AG08396 (cell line): ENCODE results near the gene FGF11.
"Not testable (repeated sequence)": the region's sequence is repeated elsewhere in the genome, so short reads cannot be mapped to it uniquely, and the experiment has no call there.

Experiments
- DNase-seq: peaks from one replicate; pipeline ENCODE4 v3.0.0; 2012; ENCODE audit warnings: low spot score, mixed read lengths

Gene FGF11

DNA sequence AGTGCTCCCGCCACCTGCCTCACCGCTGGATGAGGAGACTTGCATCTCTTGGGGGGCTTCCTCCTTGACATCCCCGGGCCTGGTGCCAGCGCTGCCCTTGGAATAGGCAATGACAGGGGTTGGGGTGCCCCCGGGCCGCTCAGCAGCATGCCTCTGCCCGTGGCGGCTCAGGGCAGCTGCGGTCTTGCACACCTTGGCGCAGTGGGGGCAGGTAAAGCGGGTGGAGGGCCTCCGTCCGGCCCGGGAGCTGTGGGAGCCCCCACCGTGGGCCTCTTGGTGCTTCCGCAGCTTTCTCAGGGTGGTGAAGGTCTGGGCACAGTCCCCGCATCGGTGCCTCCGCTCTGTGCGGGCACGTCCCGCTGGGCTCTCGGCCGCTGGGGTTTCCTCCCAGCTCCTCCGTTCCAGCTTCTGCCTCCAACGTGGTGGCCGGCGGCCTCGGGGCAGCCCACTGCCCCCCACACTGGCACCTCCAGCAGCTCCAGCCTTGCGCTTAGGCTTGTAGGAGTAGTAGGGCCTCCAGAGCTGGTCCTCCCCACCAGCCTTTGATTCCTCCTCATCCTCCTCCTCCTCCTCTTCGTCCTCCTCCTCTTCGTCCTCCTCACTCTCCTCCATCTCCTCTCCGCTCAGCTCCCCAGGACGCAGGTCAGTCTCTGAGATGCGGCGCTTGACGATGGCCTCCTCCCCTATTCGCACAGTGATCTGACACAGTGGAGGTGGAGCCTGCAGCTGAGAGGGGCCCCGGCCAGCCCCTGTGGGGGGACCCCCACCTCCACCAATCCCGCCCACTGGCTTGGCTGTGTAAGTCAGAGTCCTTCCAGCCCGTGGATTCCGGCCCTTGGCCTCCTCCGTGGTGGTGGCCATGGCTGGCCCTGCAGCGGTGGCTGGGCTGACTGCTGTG is 23.4 kb downstream of the FGF11 start:
- no peak for DNase-seq

DNA sequence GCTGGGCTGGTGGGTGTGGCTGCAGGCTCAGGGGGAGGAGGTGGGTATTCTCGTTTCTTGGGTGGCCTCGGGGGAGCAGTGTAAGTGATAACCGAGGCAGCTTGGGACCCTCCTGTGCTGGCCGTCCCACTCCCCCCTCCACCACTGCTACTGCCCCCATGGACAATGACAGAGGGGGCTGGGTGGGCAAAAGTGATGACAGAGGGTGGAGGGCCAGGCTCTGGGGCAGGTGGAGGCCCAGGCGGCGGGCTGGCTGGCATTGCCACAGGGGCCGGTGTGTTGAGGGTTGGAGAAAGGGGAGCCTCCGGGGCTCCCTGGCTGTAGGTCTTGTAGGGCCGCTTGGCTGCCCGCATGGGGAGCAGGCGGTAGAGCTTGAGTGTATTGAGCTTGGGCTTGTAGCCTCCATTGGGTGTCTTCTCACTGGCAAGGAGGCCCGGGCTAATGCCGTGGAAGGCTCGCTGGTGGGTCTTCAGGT is 24.1 kb downstream of the FGF11 start:
- no peak for DNase-seq

DNA sequence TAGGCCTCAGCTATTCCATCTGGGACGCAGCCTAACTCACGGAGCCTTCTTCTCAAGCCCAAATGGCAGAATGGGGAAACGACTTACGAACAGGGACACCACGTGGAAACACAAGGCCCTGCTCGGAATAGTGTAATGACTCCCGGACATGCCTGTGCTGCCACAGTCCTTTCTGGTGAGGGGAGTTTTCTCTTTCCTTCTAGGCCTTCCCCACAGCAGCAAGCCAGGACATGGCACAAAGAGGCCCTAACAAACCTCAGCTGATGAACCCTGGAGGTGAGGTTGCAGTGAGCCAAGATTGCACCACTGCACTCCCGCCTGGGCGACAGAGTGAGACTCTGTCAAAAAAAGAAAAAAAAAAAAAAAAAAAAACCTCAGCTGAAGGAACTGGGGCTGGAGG is 24.8 kb downstream of the FGF11 start:
- DNase-seq: no peak

DNA sequence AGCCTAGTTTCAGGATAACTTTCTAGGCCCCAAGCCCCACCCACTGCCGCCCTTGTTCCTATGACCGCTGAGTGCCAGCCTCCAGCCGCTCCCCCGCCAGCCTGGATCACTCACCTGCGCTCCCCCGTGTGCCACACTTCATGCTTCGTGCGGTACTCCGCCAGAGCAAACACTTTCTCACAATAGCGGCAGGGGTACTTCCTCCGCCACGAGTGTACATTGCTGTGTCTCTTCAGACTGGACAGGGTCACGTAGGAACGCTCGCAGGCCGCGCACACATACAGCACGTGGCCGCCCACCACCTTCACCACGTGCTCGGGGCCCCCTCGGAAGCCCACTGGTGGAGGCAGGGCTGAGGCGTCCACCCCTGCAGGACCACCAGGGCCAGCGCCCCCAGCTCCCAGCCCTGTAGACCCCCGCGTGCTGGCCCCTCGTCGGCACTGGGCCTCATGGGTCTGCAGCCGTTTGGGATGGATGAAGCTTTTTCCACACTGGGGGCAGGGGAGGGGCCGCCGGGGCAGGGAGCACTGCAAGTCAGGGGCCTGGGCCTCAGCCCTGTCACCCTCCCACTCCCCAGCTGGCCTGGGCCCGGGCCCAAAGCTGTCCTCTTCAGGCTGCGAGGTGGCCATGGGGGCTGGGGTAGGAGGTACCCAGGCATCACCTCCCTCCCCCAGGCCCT is 26.4 kb downstream of the FGF11 start:
- DNase-seq: no peak

- DNase-seq: no peak
Measured at GRCh38 chr17:7466318-7466638, 27.0 kb downstream of the FGF11 start.

GRCh38 chr17:7466639-7467341 is 27.5 kb downstream of the FGF11 start:
- peak; percentile 79 for DNase-seq

DNA sequence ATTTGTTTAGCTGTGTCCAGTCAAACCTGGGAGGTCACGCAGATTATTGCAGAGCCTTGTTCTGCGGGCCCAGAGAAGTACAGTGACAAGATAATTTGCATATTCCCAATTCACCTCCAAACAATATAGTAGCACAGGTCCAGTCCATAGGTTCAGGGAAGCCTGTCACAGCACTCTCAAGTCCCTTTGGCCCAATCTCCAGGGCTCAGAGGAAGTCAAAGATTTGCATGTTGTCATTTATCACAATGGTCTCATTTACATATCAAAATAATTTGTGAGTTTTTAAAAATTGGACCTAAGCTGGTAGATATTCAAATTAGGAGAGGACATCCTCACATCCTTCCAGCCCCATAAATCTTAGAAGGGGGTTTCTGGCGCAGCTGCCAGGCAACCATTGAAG is 28.2 kb downstream of the FGF11 start:
- no peak for DNase-seq

GRCh38 chr17:7468290-7468689 is 29.0 kb downstream of the FGF11 start:
- DNase-seq: no peak

DNA sequence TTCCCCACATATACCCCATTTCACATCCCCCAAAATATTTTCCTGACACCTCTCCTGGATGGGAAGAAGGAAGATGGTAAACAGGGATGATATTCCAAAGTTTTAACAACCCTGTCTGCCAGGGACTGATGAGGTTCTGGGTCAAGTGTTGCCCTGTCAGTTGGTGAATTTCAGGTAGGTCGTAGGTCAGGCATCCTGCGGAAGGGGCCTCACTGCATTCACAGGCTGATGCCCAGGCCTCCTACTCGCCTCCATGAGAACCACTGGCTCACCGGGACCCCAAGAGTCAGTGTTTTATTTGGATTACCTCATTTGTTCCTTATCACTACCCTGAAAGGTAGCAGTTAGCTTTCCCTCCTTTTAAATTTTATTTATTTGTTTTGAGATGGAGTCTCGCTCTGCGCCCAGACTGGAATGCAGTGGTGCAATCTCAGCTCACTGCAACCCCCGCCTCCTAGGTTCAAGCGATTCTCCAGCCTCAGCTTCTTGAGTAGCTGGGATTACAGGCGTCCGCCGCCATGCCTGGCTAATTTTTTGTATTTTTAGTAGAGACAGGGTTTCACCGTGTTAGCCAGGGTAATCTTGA is 29.6 kb downstream of the FGF11 start:
- no peak for DNase-seq

- DNase-seq: not testable (repeated sequence)
Measured at GRCh38 chr17:7469843-7470242, 30.5 kb downstream of the FGF11 start.

- DNase-seq: not testable (repeated sequence)
Measured at GRCh38 chr17:7470457-7470973, 31.2 kb downstream of the FGF11 start.

DNA sequence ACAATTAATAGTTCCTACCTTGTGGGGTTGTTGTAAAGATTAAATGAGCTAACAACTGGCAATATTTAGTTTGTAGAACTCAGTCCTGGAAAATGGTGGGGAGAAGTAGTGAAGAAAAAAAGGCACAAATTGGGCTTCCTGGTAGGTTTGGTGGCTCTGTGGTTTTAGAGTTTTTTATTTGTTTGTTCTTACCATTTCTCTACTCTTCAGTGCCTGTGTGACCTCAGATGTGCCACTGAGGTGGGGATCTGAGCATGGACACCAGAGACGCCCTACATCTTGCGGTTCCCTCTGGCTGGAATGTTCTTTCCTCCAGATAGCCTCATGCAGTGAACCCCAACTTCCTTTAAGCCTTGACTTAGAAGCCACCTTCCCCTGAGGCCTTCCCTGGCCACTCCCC is 32.4 kb downstream of the FGF11 start:
- DNase-seq: no peak

GRCh38 chr17:7474767-7475166 is 35.5 kb downstream of the FGF11 start:
- not testable (repeated sequence) for DNase-seq

GRCh38 chr17:7475764-7476422 is 36.6 kb downstream of the FGF11 start:
- peak; percentile 71 for DNase-seq

DNA sequence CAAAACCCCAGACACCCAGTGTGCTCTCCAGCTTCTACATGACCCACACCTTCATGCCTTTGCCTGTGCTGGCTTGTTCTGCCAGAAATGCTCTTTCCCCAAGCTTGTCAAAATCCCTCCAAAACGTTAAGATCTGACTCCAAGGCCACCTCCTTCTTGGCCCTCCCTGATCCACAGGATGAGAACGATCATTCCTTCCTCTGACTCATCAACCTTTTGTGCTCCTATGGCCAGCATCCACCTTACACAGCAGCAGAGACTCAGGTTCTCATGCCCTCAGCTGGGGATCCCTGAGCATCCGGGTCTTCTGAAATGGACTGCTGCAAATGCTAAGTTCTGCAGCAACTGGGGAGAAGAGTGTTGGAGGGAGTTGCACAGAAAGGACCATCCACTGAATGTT is 37.2 kb downstream of the FGF11 start:
- peak; percentile 40 for DNase-seq

- DNase-seq: no peak
Measured at GRCh38 chr17:7476951-7477350, 37.6 kb downstream of the FGF11 start.

DNA sequence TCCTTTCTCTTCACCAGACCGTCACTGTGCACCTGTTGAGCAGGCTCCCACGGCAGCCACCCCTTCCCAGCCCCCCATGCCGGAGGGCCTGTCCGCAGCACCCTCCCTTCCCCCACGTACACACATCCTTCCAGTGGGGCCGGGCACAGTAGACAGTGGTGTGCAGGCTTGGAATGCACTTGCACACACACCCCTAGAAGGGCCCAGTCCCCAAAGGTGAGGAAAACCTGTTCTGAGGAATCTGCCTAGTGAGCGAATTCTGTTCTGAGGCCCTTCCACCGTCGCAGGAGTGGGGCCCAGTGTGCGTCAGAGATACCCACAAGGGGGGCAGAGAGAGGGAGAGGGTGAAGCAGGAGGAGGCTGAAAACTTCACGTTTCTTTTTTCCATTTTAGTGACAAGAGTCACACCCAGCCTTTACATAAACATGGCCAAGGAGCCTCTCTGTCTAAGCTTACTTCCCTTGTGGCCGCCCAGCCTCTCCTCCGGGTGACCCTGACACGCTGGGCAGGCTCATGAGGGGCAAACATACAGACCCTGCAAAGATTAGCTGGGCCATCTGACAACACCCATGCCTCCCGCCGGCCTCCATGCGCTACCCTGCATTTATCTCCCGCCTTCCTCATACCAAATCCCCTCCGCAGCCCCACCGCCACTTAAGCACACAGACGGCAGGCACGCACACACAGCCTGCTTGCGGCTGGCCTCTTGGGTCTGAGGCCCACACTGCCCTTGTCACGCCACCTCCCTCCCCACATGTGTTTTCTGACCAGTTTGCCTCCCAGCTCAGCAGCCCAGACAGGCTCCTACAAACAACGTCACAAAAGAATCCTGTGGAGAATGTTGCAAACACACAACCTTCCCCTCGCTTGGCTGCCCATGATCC is 38.3 kb downstream of the FGF11 start:
- DNase-seq: peak; percentile 89

DNA sequence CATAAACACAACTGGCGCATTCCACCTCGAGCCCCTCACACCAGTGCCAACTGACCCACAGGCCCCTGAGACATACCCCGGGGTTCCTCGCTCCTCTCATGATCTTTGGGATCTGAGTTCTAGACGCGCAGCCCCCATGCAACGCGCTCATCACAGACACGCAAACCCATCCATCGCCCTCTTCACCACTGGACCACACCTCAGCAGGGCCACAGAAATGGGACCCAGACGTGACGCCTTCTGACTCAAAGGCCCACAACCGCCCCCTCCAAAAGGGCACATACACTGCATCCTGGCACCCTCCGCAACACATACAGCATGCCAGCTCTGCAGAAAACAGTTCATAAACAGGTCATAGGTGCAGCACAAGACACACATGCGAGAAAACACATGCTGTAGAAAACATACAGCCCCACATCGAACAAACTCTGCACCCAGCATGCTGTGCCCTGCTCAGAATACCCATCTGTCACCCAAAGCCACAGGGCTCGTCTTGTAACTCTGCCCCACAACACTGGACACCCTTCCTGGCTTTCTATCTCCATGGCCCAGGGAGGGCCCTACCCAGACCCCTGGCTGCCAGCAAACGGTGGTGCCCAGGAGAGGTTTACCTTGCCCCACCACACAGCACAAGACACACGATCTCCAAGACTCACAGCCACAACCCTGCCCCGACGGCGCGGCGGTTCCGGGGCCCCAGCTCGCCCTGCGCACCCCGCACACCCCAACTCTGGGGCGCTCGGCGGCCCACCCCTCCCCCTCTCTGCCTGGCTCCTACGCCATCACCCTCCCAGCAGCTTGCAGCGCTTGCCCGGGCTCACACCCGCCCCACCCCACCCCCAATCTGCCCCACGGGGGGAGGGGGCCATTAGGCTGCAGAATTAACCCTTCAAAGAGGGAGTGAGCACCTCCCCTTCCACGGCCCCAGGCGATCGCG is 39.2 kb downstream of the FGF11 start:
- DNase-seq: peak; percentile 75
